SK-N-SH (cell line): ENCODE data around the gene NRDE2. TPM values are rescaled to one million over a fixed set of nuclear protein-coding genes. Genes with fewer than 3 reads are reported as not detected.

ENCODE experiments used
- CTCF ChIA-PET: fragments of 300-600, 350-600 bp; formaldehyde crosslinking; extraction: SDS; loops from one replicate; lab custom pipeline; 2021; lab: Yijun Ruan, JAX
- POLR2A ChIA-PET: fragments of 350-600 bp; sonication (Branson Sonifier 250); formaldehyde crosslinking; extraction: SDS; loops from one replicate; lab custom pipeline; 2020; ENCODE audit warnings: antibody characterized with exemption, inconsistent platforms; lab: Yijun Ruan, JAX
- DNase-seq: peaks from one replicate; pipeline ENCODE4 v3.0.0; 2012
- H2AFZ ChIP-seq: fragments of 200-600 bp; sonication (generic); 2 replicates; pipeline ENCODE4 v1.8.1; 2016; ENCODE audit warnings: antibody characterized with exemption, mild to moderate bottlenecking, low read depth
- H3F3A ChIP-seq: fragments of 200-600 bp; sonication (generic); replicated peaks from 2 replicates; pipeline ENCODE3; 2016; ENCODE audit warnings: antibody characterized with exemption, mild to moderate bottlenecking; ENCODE audit not compliant: insufficient read depth
- H3K27ac ChIP-seq, 2 experiments: fragments of 200-500 bp in 1 of 2; fragments of 200-600 bp in 1 of 2; sonication (Bioruptor generic) in 1 of 2; sonication (generic), shearing (Covaris generic) in 1 of 2; 2 replicates each; pipeline versions ENCODE4 v1.5.1 to v1.6.1; 2014 to 2016; ENCODE audit warnings: low read depth in 2 of 2, inconsistent platforms in 1 of 2, low read length in 1 of 2, mild to moderate bottlenecking in 1 of 2, mixed read lengths in 1 of 2
- H3K27me3 ChIP-seq: fragments of 200-600 bp; sonication (generic), shearing (Covaris generic); 2 replicates; pipeline ENCODE4 v1.6.1; 2016; ENCODE audit warnings: mixed run types; ENCODE audit not compliant: insufficient read depth
- H3K36me3 ChIP-seq, 2 experiments: fragments of 200-500 bp in 1 of 2; fragments of 200-600 bp in 1 of 2; sonication (Bioruptor generic) in 1 of 2; sonication (generic) in 1 of 2; replicated peaks in 1 of 2; 2 replicates each; pipeline versions ENCODE3 to v1.5.1; 2014 to 2016; ENCODE audit warnings: low read length in 1 of 2, mild to moderate bottlenecking in 1 of 2; ENCODE audit not compliant: insufficient read depth in 2 of 2, control insufficient read depth in 1 of 2
- H3K4me1 ChIP-seq, 2 experiments: fragments of 200-500 bp in 1 of 2; fragments of 200-600 bp in 1 of 2; sonication (Bioruptor generic) in 1 of 2; sonication (generic), shearing (Covaris generic) in 1 of 2; 2 replicates each; pipeline versions ENCODE4 v1.5.1 to v1.6.1; 2014 to 2016; ENCODE audit warnings: low read depth in 1 of 2, low read length in 1 of 2, mixed run types in 1 of 2; ENCODE audit not compliant: insufficient read depth in 2 of 2, control insufficient read depth in 1 of 2
- H3K4me2 ChIP-seq: fragments of 200-600 bp; sonication (generic), shearing (Covaris generic); 2 replicates; pipeline ENCODE4 v1.6.1; 2017; ENCODE audit warnings: mixed run types
- H3K4me3 ChIP-seq, 2 experiments: fragments of 200-500 bp in 1 of 2; fragments of 200-600 bp in 1 of 2; sonication (Bioruptor generic) in 1 of 2; sonication (generic), shearing (Covaris generic) in 1 of 2; 2 replicates each; pipeline versions ENCODE4 v1.5.1 to v1.8.1; 2014 to 2016; ENCODE audit warnings: low read depth in 2 of 2, inconsistent platforms in 1 of 2, low read length in 1 of 2, mild to moderate bottlenecking in 1 of 2, mixed read lengths in 1 of 2, moderate library complexity in 1 of 2
- H3K79me2 ChIP-seq: fragments of 200-600 bp; sonication (generic); 2 replicates; pipeline ENCODE4 v1.8.1; 2017; ENCODE audit warnings: mild to moderate bottlenecking; ENCODE audit not compliant: insufficient read depth
- H3K9ac ChIP-seq: fragments of 200-600 bp; sonication (generic); 2 replicates; pipeline ENCODE4 v1.6.1; 2017; ENCODE audit warnings: mixed run types
- H3K9me2 ChIP-seq: fragments of 200-600 bp; sonication (generic); 2 replicates; pipeline ENCODE4 v1.6.1; 2017; ENCODE audit warnings: mixed run types
- H3K9me3 ChIP-seq: fragments of 200-600 bp; sonication (generic); 2 replicates; pipeline ENCODE4 v1.6.1; 2017; ENCODE audit warnings: mixed run types, mild to moderate bottlenecking, moderate library complexity
- H4K20me1 ChIP-seq: fragments of 200-600 bp; sonication (generic); 2 replicates; pipeline ENCODE4 v1.6.1; 2017; ENCODE audit warnings: mild to moderate bottlenecking, mixed run types; ENCODE audit not compliant: insufficient read depth
- FOXM1 ChIP-seq: IDR thresholded peaks from 2 replicates; pipeline ENCODE4 v1.4.0; 2012; ENCODE audit warnings: low read depth, mild to moderate bottlenecking
- GATA2 ChIP-seq: sonication (generic); formaldehyde crosslinking; IDR thresholded peaks from 2 replicates; pipeline ENCODE4 v1.5.0; 2020; ENCODE audit warnings: mild to moderate bottlenecking, missing genetic modification reagents
- MAX ChIP-seq: IDR thresholded peaks from 2 replicates; pipeline ENCODE4 v1.4.0; 2012; ENCODE audit warnings: low read depth
- MXI1 ChIP-seq: IDR thresholded peaks from 2 replicates; pipeline ENCODE4 v1.6.1; 2012; ENCODE audit warnings: mild to moderate bottlenecking, low read depth, low read length, improper control_type of control experiment
- NRF1 ChIP-seq: IDR thresholded peaks from 2 replicates; pipeline ENCODE4 v1.6.1; 2012; ENCODE audit warnings: low read depth, mild to moderate bottlenecking, low read length
- PBX3 ChIP-seq: IDR thresholded peaks from 2 replicates; pipeline ENCODE4; 2012
- RAD21 ChIP-seq: IDR thresholded peaks from 2 replicates; pipeline ENCODE4 v1.6.1; 2012; ENCODE audit warnings: mild to moderate bottlenecking, low read length
- RXRA ChIP-seq: IDR thresholded peaks from 2 replicates; pipeline ENCODE4 v1.4.0; 2012; ENCODE audit warnings: low read depth, mild to moderate bottlenecking, borderline replicate concordance
- TAF1 ChIP-seq: IDR thresholded peaks from 2 replicates; pipeline ENCODE4 v1.6.1; 2012; ENCODE audit warnings: low read depth, mild to moderate bottlenecking, low read length, moderate library complexity, borderline replicate concordance
- WGBS: methylation state at CpG from one replicate; pipeline ENCODE4 v1.1.6; 2017; ENCODE audit warnings: low lambda C conversion rate; 5-methylcytosine and 5-hydroxymethylcytosine counted together
- polyA plus RNA-seq, 3 experiments: library from polyadenylated mRNA; depleted of rRNA; stranded (reverse); fragments of >200 nt; gene quantifications; 2 replicates each; pipeline ENCODE4 v1.2.3, GENCODE V29; 2012
- TF ChIP-seq, protein P1 (sequence below): IDR thresholded peaks from 2 replicates; pipeline ENCODE4 v1.4.0; 2012; ENCODE audit warnings: low read depth, borderline replicate concordance

The NRDE2 gene
- polyA plus RNA-seq, 1 of the 3 experiments (the other 2 are of a cell fraction): 11.3 TPM

- H3K9me3 ChIP-seq: no peaks in the 10 kb centered on the region
- no peaks in the 10 kb centered on the region for H3K36me3 ChIP-seq
- CTCF ChIA-PET: interaction anchor here (2.1 kb wide), 1 partner anchor 255 kb away, joined by 6 read pairs; no protein-coding TSS in a partner anchor
- H3K4me1 ChIP-seq: no peaks in the 10 kb centered on the region
- H3K9me2 ChIP-seq: no peaks in the 10 kb centered on the region
- H2AFZ ChIP-seq: no peak overlapping the region
- 53% methylated on average over 4 of the region's 4 CpGs for WGBS
- DNase-seq: no peak
- no peak overlapping the region for H3K4me2 ChIP-seq
- no peaks in the 10 kb centered on the region for H4K20me1 ChIP-seq
- H3F3A ChIP-seq: no peaks in the 10 kb centered on the region
- POLR2A ChIA-PET: no interaction called here
- H3K79me2 ChIP-seq: no peaks in the 10 kb centered on the region
- H3K4me3 ChIP-seq: no peak overlapping the region
- H3K27me3 ChIP-seq: no peaks in the 10 kb centered on the region; the same call in 1 of the 2 replicates
- H3K9ac ChIP-seq: no peak overlapping the region
- TF ChIP-seq RXRA: no peak
- TF ChIP-seq, protein P1, sequence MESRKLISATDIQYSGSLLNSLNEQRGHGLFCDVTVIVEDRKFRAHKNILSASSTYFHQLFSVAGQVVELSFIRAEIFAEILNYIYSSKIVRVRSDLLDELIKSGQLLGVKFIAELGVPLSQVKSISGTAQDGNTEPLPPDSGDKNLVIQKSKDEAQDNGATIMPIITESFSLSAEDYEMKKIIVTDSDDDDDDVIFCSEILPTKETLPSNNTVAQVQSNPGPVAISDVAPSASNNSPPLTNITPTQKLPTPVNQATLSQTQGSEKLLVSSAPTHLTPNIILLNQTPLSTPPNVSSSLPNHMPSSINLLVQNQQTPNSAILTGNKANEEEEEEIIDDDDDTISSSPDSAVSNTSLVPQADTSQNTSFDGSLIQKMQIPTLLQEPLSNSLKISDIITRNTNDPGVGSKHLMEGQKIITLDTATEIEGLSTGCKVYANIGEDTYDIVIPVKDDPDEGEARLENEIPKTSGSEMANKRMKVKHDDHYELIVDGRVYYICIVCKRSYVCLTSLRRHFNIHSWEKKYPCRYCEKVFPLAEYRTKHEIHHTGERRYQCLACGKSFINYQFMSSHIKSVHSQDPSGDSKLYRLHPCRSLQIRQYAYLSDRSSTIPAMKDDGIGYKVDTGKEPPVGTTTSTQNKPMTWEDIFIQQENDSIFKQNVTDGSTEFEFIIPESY: no peak
- TF ChIP-seq MXI1: no peak
- no peak for TF ChIP-seq FOXM1
- no peak for TF ChIP-seq TAF1
- TF ChIP-seq MAX: no peak
- TF ChIP-seq GATA2 (CRISPR knock-in tag): no peak
- TF ChIP-seq RAD21: no peak
- no peak for TF ChIP-seq PBX3
- TF ChIP-seq NRF1: no peak
- no peak overlapping the region for H3K27ac ChIP-seq
Measured at GRCh38 chr14:90228478-90228877, 103.3 kb downstream of the NRDE2 start.

Other genes starting within 250 kb of the NRDE2 start
- 102 and 129 TPM in 2 replicates for gene PSMC1, start 75.4 kb downstream of the NRDE2 start, polyA plus RNA-seq (2012; rRNA removed)
- gene CALM1, start 65.1 kb upstream of the NRDE2 start, polyA plus RNA-seq (2012; rRNA removed): 221 and 299 TPM in 2 replicates